SU-DHL-6 (cell line): Measurements from ENCODE around the gene LRGUK.
A peak's percentile ranks its signal among the peaks of the same experiment; 100 is the strongest.

Experiments
- H2AFZ ChIP-seq: fragments of 200-600 bp; sonication (generic); 2 replicates; pipeline ENCODE4 v1.6.1; 2014; ENCODE audit warnings: low read depth, mild to moderate bottlenecking, moderate library complexity, mixed read lengths, antibody characterized with exemption, low read length; ENCODE audit not compliant: severe bottlenecking
- H3F3A ChIP-seq: fragments of 200-600 bp; shearing (Covaris generic); 2 replicates; pipeline ENCODE4 v1.6.0; 2016; ENCODE audit warnings: antibody characterized with exemption, mild to moderate bottlenecking; ENCODE audit not compliant: insufficient read depth
- H3K27ac ChIP-seq: fragments of 200-600 bp; sonication (generic); 2 replicates; pipeline ENCODE4 v1.5.1; 2016; ENCODE audit warnings: low read depth, mild to moderate bottlenecking, low read length, moderate library complexity, mixed read lengths
- H3K27me3 ChIP-seq: fragments of 200-600 bp; sonication (generic), shearing (Covaris generic); 2 replicates; pipeline ENCODE4 v1.6.0; 2014; ENCODE audit warnings: mild to moderate bottlenecking, low read length
- H3K36me3 ChIP-seq: fragments of 200-600 bp; sonication (generic); 2 replicates; pipeline ENCODE4 v1.6.1; 2014; ENCODE audit warnings: mild to moderate bottlenecking, low read length, mixed read lengths
- H3K4me2 ChIP-seq: fragments of 300-600, 200-600 bp; shearing (Covaris generic), sonication (generic); 2 replicates; pipeline ENCODE4 v1.6.0; 2014; ENCODE audit warnings: low read length, low read depth, mild to moderate bottlenecking; ENCODE audit not compliant: poor library complexity, severe bottlenecking
- H3K4me3 ChIP-seq: fragments of 200-600 bp; sonication (generic); 2 replicates; pipeline ENCODE4 v1.5.1; 2014; ENCODE audit warnings: antibody characterized with exemption, low read length, mild to moderate bottlenecking, mixed read lengths; ENCODE audit not compliant: insufficient read depth, poor library complexity, severe bottlenecking
- H3K79me2 ChIP-seq: fragments of 200-600 bp; sonication (generic); 2 replicates; pipeline ENCODE4 v1.6.1; 2014; ENCODE audit warnings: mild to moderate bottlenecking, low read length, moderate library complexity; ENCODE audit not compliant: insufficient read depth
- H3K9ac ChIP-seq: fragments of 200-600 bp; sonication (generic); 2 replicates; pipeline ENCODE4 v1.7.0; 2014; ENCODE audit warnings: mild to moderate bottlenecking, low read length
- H3K9me2 ChIP-seq: fragments of 200-600 bp; sonication (generic); replicated peaks from 2 replicates; pipeline ENCODE4 v1.6.1; 2014; ENCODE audit warnings: low read length; ENCODE audit not compliant: insufficient read depth
- H3K9me3 ChIP-seq: fragments of 200-600 bp; sonication (generic); 2 replicates; pipeline ENCODE4 v1.6.1; 2014; ENCODE audit warnings: low read length, mixed read lengths; ENCODE audit not compliant: insufficient read depth
- H4K20me1 ChIP-seq: fragments of 200-600 bp; sonication (generic); 2 replicates; pipeline ENCODE4 v1.6.1; 2014; ENCODE audit warnings: low read depth, mild to moderate bottlenecking, antibody characterized with exemption, low read length, moderate library complexity, mixed read lengths
- CTCF ChIP-seq: fragments of 200-600 bp; sonication (generic); IDR thresholded peaks from one replicate; pipeline ENCODE4 v1.5.1; 2017; ENCODE audit warnings: antibody characterized with exemption, mild to moderate bottlenecking, low read length, moderate library complexity; ENCODE audit not compliant: insufficient read depth, poor library complexity, severe bottlenecking
- EZH2phosphoT487 ChIP-seq: fragments of 200-600 bp; sonication (generic), shearing (Covaris generic); conservative IDR thresholded peaks from 2 replicates; pipeline ENCODE4 v1.6.1; 2018; ENCODE audit warnings: mild to moderate bottlenecking, antibody characterized with exemption, low read length, moderate library complexity, mixed read lengths

The LRGUK gene

GRCh38 chr7:134085311-134085710 is 41.8 kb upstream of the LRGUK start:
- Histone ChIP-seq H3K9me3 (peaks cover 39% of the 10 kb centered on the region), H2AFZ (no peak overlapping the region), H3K9ac (no peak overlapping the region), H4K20me1 (no peaks in the 10 kb centered on the region), H3K79me2 (no peaks in the 10 kb centered on the region), H3K9me2 (no peaks in the 10 kb centered on the region), H3K27ac (0 out of 2 replicates have a peak overlapping the region, but pooled peaks have one; percentile 26), H3F3A (no peaks in the 10 kb centered on the region), H3K4me3 (no peak overlapping the region), H3K4me2 (no peak overlapping the region), H3K36me3 (0 out of 2 replicates have a peak, but pooled peaks cover 5% of the 10 kb centered on the region), H3K27me3 (no peaks in the 10 kb centered on the region)
- TF ChIP-seq CTCF: no peak
- no peak for TF ChIP-seq EZH2phosphoT487

GRCh38 chr7:134086998-134087735 is 40.0 kb upstream of the LRGUK start:
- H3K36me3 ChIP-seq: 0 out of 2 replicates have a peak, but pooled peaks cover 5% of the 10 kb centered on the region
- no peaks in the 10 kb centered on the region for H3K9me2 ChIP-seq
- no peak overlapping the region for H3K27ac ChIP-seq
- no peak for TF ChIP-seq CTCF
- no peak for TF ChIP-seq EZH2phosphoT487
- H3K27me3 ChIP-seq: no peaks in the 10 kb centered on the region
- no peaks in the 10 kb centered on the region for H3K79me2 ChIP-seq
- no peak overlapping the region for H2AFZ ChIP-seq
- no peaks in the 10 kb centered on the region for H3F3A ChIP-seq
- H4K20me1 ChIP-seq: no peaks in the 10 kb centered on the region
- H3K4me3 ChIP-seq: no peak overlapping the region
- no peak overlapping the region for H3K4me2 ChIP-seq
- H3K9ac ChIP-seq: no peak overlapping the region
- H3K9me3 ChIP-seq: peaks cover 49% of the 10 kb centered on the region

GRCh38 chr7:134088199-134088598 is 38.9 kb upstream of the LRGUK start:
- H3K4me2 ChIP-seq: no peak overlapping the region
- 0 out of 2 replicates have a peak, but pooled peaks cover 5% of the 10 kb centered on the region for H3K36me3 ChIP-seq
- no peak overlapping the region for H3K9ac ChIP-seq
- H3K9me3 ChIP-seq: peaks cover 49% of the 10 kb centered on the region
- H4K20me1 ChIP-seq: no peaks in the 10 kb centered on the region
- no peaks in the 10 kb centered on the region for H3F3A ChIP-seq
- no peaks in the 10 kb centered on the region for H3K9me2 ChIP-seq
- no peaks in the 10 kb centered on the region for H3K27me3 ChIP-seq
- no peak overlapping the region for H3K4me3 ChIP-seq
- H3K27ac ChIP-seq: no peak overlapping the region
- TF ChIP-seq EZH2phosphoT487: no peak
- H2AFZ ChIP-seq: no peak overlapping the region
- no peaks in the 10 kb centered on the region for H3K79me2 ChIP-seq

GRCh38 chr7:134089446-134089845 is 37.7 kb upstream of the LRGUK start:
- Histone ChIP-seq H4K20me1 (no peaks in the 10 kb centered on the region), H3K36me3 (0 out of 2 replicates have a peak, but pooled peaks cover 5% of the 10 kb centered on the region), H3K27ac (no peak overlapping the region), H3F3A (no peaks in the 10 kb centered on the region), H3K9ac (no peak overlapping the region), H3K9me2 (no peaks in the 10 kb centered on the region), H3K4me3 (no peak overlapping the region), H3K4me2 (no peak overlapping the region), H3K79me2 (no peaks in the 10 kb centered on the region), H3K9me3 (peaks cover 49% of the 10 kb centered on the region), H3K27me3 (no peaks in the 10 kb centered on the region), H2AFZ (no peak overlapping the region)
- TF ChIP-seq CTCF (no peak), EZH2phosphoT487 (no peak)
